NCI-H2081 treated with DMSO at 0.1 percent for 48 hours (cell line): Measurements from ENCODE around the gene SYNE2.

Source experiments
- DNase-seq: peaks from one replicate; lab custom pipeline; 2025; lab: John Stamatoyannopoulos, UW

SYNE2 gene

DNA sequence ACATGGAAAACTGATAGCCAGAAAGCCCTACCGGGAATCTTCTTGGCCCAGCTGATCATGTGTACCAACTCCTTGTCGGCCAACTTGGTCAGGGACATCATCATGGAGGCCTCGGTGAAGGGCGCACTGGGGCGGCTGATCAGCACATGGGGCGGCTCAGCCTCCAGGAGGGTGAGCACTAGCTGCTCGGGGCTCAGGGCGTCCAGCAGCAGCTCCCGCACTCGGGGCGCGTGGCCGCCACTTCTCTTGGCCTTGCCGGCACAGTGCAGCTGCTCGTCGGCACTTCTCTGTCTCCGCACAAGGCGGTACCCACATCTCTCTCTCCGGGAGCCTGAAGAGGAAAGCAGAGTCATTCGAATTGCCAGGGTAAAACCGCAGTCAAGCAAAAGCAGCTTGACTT, 407.6 kb downstream of the SYNE2 start:
- no peak for DNase-seq

DNA sequence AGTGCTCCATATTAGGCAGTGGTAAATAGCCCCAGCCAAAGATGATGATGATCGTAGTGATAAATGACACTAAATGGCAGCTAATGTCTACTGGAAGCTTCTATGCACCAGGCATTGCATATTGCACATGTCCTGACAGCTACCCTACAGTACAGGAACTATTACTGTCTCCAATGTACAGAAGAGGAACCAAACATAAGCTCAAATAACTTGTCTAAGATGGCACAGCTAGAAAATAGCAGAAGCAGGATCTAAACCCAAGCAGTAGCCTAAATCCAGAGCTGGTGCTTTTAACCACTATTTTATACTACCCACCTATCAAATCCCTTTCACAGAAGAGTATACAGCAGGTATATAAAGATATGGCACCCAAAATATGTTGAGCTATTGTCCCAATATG, 412.4 kb downstream of the SYNE2 start:
- no peak for DNase-seq

DNA sequence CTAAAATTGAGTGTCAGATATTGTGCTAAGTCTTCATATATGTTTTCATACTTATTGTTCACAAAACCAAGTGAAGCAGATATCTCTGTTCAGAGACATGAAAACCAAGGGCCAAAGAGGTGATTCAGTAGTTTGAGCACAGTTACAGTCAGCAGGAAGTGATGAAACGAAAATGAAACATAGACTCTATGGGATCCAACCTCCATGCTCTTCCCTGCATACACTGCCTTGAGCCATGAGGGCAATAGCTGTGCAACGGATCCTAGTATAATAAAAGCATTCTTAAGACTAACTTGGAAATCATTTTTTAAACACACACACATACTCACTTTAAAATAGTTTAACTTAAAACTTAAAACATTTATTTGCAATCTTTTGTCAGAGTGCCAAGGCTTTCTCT, 413.4 kb downstream of the SYNE2 start:
- DNase-seq, result no peak

DNA sequence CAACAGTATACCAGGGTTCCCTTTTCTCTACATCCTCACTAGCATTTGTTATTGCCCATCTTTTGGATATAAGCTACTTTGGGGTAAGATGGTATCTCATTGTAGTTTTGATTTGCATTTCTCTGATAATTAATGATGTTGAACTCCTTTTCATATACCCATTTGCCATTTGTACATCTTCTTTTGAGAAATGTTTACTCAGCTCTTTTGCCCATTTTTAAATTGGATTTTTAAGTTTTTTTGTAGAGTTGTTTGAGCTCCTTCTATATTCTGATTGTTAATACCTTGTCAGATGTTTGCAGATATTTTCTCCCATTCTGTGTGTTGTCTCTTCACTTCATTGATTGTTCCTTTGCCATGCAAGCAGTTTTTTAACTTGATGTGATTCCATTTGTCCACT, 419.2 kb downstream of the SYNE2 start:
- no peak for DNase-seq
